ENCODE measurements around the gene TBL1X.
A peak's percentile ranks its signal among the peaks of the same experiment; 100 is the strongest.

The TBL1X gene

GRCh38 chrX:9724711-9725110 is 259.9 kb downstream of the TBL1X start:
- no peak for DNase-seq

DNA sequence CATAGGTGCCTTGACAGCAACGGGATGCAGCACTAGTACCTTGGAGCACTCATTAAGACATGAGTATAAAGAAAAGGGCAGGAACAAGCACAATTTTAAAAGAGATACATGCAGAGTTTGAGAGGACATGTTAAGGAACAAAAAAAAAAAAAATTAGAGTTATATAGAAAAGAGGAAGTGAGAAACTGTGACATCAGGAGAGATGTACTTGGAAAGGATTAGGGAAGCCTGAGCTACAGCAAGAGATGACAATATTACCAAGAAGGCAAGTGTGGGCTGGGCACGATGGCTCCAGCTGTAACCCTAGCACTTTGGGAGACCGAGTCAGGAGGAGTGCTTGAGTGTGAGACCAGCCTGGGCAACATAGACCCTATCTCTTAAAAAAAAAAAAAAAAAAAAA is 263.4 kb downstream of the TBL1X start:
- DNase-seq, result no peak

DNA sequence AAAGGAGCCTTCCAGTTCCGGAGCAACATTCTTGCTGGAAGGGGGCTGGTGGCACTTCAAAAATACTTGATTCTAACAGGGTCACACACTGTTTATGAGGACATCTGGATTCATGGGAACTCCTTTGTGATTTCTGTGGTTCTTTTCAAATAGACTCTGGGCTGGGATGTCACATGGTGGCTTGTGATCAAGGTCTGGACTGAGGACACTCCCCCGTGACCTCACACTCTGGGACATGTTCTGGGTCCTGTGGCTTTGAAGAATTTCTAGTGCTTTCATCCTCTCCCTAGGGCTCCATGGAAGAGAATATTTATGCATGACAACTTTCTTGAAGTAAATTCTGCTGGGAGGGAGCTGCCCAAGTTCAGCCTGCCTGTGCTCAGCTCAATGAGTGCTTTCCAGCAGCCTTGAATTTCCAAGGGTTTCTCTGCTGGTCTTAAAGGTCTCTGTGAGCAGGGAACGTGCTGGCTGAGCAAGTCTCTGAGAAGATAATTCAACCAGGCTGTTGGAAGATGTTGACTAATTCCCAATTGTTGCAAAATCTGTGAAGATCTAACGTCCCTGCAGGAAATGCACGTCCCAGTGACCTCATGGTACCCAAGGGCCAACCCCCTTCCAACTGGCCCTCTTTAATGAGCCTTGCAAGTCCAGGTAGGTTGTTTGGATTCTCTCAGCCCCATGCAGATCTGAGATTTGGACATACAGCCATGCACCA is 264.5 kb downstream of the TBL1X start:
- DNase-seq, result no peak

- DNase-seq, result no peak
Measured at GRCh38 chrX:9730078-9730477, 265.2 kb downstream of the TBL1X start.

DNA sequence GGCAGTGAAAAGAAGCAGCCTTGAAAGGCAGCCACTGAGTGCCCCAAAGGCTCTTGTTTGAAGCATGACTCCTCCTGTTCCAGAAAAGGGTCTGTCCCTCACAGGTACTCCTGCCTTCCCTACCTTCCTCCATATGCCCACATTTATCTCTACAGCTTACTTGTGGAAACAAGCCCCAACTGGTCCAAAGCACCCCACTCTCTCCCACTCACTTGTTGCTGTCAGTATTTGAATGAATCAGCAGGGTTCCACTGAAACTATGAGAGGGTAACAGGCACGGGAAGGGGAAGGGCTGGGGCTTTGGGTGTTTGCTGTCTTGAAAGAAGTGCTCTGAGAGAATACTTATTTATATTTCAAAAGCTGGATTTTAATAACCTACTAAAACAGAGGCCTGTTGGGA is 265.9 kb downstream of the TBL1X start:
- DNase-seq, result no peak

GRCh38 chrX:9737363-9737762 is 272.5 kb downstream of the TBL1X start:
- DNase-seq, result no peak

DNA sequence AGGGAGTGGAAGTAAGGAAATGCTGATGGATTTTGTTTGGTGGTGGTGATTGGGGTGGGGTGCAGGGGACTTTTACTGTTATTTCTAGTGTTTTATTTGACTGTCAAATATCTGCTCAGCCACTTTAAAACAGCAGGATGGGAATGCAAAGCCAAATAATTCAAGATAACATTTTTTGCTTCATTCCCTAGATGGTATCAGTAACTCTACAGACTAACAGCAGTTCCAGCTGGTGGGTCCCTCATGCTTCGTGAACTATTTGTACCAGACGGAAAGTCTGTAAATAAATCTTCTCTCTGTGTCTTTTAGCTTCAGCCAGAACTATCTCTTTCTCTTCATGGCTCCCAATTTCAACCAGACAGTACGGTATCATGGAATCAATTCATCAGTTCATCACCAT is 273.3 kb downstream of the TBL1X start:
- no peak for DNase-seq

- DNase-seq, result no peak
Measured at GRCh38 chrX:9739130-9739529, 274.3 kb downstream of the TBL1X start.

DNA sequence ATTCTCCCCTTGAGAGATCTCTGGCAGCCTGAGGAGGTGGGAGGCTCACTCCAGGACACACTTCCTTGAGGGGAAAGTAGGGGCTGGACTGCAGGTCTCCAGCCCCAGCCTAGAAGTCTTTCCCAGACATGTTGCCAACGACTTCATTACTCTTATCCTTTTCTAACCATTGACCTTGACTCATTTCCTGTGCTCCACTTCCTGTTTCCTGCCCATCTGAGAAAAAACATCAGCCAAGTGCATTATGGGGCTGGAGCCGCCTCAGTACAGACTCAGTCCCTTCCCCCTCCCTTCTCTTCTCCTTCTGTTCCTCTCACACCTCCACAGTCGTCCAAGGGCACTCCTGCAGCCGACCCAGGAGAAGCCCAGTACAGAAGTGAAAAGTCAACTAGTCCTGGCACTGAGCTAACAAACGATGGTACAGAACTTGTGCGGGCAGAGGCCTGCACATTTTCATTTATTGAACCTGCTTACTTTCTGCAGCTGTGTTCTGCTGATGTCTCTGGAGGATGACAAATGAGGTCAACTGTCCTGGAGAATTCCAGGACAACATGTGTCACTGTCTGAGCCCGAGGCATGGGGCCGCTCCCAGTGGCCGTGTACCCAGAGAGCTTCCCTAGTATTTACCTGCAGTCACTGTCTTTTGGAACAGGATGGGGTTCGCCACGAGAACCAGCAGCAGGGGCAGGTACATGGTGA is 280.7 kb downstream of the TBL1X start:
- DNase-seq, result no peak

DNA sequence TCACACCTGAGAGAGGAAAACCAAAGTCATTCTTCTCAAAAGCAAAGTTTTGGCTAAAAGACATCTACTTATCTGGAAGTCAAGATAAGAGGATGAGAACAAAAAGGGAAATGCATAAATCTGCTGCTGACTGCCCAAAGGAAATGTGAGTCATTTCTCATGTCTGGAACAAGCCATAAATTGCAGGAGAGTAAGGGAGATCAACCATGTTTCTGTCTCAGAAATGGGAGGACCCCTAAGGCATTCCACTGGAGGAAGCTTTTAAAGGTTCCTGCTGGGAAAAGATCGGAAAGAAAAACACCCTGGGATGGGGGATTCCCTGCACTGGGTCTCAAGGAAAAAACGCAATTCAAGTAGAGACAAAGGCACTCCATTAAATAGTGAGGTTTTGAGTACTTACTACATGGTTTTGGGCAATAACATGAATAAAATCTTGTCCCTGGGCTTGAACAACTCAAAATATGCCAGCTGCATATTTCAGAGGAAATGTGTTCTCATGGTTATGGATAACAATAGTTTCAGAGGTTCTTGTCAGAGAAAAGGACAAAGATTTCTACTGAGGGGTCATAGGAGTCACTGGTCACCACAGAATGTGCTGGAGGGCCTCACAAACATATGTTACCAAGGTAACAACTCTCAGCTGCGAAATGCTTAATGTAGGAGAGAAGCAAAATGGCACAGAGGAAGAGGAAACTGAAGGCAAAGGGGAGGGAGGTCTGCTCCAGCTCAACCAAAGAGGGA is 281.5 kb downstream of the TBL1X start:
- no peak for DNase-seq

- DNase-seq, result no peak
Measured at GRCh38 chrX:9747644-9748043, 282.8 kb downstream of the TBL1X start.

DNA sequence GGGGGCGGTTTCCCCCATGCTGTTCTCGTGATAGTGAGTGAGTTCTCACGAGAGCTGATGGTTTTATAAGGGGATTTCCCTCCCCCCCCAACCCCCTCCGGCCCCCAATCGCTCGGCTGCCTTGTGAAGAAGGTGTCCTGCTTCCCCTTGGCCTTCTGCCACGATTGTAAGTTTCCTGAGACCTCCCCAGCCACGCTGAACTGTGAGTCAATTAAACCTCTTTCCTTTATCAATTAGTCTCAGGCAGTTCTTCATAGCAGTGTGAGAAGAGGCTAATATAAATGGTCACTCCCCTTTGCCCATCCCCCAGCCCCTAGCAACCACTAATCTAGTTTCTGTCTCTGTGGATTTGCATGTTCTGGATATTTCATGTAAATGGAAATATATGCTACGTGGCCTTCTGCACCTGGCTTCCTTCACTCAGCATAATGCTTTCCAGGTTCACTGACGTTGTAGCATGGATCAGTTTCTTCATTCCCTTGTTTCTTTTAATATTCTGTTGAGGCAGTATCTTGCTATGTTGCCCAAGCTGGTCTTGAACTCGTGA is 284.4 kb downstream of the TBL1X start:
- no peak for DNase-seq

DNA sequence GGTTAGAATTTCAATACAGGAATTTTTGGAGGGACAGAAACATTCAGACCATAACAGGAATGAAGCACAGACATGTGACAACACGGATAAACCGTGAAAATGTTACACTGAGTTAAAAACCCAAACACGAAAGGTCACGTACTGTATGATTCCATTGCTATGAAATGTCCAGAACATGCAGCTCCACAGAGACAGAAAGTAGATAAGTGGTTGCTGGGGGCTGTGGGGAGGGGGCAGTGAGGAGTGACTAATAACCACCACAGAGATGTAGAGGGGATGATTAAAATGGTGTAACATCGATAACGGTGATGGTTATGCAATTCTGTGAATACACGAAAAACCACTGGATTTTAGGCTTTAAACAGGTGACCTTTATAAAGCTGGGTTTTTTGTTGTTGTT is 292.5 kb downstream of the TBL1X start:
- DNase-seq, result no peak

GRCh38 chrX:9758021-9758638 is 293.3 kb downstream of the TBL1X start:
- DNase-seq, result no peak

DNA sequence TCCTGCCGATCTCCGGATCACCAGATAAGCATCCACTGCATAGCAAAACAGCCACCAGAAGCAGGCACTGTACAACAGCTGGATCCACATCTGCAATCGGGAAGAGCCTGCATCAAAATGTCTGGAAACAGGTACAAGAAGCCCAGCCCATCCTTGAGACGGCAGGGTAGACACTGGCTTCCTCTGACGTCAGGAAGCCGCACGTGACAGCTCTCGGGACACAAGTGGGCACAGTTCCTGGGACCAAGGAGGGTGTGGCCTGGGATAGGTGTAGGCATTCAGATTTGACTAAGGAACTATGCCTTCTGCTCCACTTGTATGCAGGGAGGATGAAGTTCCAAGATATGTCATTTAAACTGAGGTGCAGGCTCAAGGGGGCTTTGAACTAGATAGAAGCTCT is 294.5 kb downstream of the TBL1X start:
- DNase-seq, result no peak

DNA sequence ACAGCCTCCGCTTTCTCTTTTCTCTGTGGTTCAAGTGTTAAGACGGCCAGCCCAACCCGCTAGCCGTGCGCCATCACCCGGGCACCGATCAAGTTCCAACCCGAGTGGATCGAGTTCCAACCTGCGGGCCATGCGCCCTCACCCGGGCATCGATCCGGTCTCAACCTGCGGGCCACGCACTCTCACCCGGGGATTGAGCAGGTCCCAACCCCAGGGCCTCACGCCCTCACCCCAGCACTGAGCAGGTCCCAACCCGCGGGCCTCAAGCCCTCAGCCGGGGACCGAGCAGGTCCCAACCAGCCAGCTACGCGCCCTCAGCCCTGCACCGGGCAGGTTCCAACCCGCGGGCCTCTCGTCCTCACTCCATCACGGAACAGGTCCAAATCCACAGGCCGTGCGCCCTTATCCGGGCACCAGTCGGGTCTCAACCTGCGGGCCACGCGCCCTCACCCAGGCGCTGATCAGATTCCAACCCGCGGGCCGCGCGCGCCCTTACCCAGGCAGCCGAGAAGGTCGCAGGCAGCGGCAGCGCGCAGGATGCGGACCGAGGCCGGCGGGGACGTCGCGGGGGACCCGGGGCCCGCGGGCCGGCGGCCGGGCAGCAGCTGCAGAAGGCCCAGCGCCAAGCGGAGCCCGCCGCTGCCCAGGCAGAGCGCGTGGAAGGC is 300.3 kb downstream of the TBL1X start:
- DNase-seq, result no peak

DNA sequence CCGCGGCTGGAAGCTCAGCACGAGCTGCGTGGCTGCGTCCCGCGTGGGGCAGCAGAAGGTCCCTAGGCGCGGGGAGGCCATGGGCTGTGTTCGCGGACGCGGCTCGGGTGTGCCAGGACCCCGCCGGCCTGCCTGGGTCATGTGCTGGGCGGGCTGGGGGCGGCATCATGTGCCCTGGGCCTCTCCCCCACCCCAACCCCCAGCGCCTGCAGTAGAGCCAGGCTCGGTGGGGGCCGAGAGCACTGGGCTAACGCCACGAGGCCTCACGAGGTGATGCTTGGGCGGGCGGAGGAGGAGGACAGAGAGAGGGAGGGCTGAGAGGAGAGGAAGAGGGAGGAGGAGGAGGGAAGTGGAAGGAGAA is 300.9 kb downstream of the TBL1X start, which contains the start of gene GPR143:
Gene GPR143, minus strand, starts transcription at position 111 of the 361 bp plus-strand sequence. Its CDS starts 30 bp downstream, at position 81.
- no peak for DNase-seq

DNA sequence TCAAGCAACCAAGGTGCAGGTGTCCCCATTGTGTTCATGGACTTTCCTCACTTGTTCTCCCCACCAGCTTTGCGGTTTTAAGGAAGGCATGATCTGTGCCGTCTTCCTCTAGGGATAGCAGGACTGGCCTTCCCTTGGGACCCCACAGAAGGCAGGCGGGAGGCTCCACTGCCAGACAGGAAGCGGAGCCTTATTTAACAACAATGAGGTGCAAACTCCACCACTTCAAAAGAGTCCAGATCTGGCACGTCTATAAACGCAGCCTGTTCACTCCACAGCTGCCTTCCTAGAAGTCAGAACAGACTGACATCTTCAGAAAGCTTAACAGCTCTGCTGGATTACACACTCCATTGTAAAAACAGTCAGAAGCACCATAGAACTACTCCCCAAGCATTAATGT is 302.5 kb downstream of the TBL1X start:
- DNase-seq, result peak; percentile 32

DNA sequence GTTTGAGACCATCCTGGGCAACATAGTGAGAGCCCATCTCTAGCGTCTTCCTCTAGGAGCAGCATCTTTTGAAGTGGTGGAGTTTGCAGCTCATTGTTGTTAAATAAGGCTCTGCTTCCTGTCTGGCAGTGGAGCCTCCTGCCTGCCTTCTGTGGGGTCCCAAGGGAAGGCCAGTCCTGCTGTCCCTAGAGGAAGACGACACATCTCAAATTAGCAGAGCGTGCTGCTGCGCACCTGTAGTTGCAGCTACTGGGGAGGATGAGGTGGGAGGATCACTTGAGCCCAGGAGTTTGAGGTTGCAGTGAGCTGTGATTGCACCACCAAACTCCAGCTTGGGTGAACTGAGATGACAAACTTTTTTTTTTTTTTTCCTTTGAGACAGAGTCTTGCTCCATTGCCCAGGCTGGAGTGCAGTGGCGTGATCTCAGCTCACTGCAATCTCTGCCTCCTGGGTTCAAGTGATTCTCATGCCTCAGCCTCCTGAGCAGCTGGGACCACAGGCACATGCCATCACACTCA is 303.5 kb downstream of the TBL1X start:
- DNase-seq, result peak; percentile 7

DNA sequence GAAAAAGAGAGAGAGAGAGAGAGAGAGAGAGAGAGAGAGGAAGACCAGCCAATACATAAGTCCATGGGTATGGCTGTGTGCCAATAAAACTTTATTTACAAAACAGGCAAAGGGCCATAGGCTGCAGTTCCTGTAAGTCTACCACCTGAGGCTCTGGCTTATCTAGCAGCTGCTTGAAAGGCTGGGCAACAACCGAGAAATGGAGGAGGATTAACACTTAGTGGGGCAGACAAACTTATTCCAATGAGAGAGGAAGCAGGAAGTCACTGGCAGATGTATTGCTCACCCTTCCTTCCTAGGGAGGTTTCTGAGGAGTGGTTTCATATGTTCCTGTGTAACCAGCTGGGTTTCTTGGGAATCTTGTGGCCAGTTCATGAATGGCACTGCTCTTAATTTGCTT is 305.5 kb downstream of the TBL1X start:
- DNase-seq, result no peak

GRCh38 chrX:9772943-9773342 is 308.1 kb downstream of the TBL1X start:
- no peak for DNase-seq

DNA sequence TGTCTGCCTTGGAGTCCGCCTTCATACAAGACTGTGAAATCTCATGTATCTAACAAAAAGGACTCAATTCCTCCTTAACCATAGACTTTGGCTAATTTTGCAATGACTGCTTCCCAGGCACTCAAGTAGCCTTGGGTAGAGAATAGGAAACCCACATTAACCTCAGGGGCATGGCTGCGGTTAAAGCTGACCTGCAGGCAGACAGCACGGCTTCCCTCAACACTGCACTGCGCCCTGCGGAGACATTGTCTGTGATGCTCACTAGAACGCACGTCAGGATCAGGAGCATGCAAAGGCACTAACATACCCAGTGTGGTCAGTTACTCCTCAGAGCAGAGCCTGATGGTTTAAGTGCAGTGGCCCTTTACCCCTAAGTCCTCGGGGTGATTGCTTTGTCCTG is 311.1 kb downstream of the TBL1X start:
- no peak for DNase-seq
